Mesenteric fat pad (tissue), 1 donor: ENCODE measurements around the gene EPS15. TPM values are rescaled to one million over a fixed set of nuclear protein-coding genes. Genes with fewer than 3 reads are reported as not detected.
"Not testable (repeated sequence)": the region's sequence is repeated elsewhere in the genome, so short reads cannot be mapped to it uniquely, and the experiment has no call there.

Experiments used
- DNase-seq: peaks from one replicate; pipeline ENCODE4 v3.0.0-alpha.2; 2020; ENCODE audit warnings: low spot score
- total RNA-seq: library from RNA; stranded (reverse); fragmentation: NEBNext Ultra II Directional; extraction: Animal tissue kit (Norgen Biotek cat#: 25700); gene quantifications from one replicate; pipeline ENCODE4 v1.2.1, GENCODE V29; 2021
- donor health status: DM: yes; HTN: yes; CAD: no.

The EPS15 gene
- total RNA-seq, 1 donor from 2014 or later: 98.9 TPM

- DNase-seq: no peak
Observed at GRCh38 chr1:51341876-51342496, 177.1 kb downstream of the EPS15 start.

GRCh38 chr1:51340380-51340779 is 178.7 kb downstream of the EPS15 start:
- DNase-seq: no peak

- DNase-seq: no peak
Observed at GRCh38 chr1:51336711-51337110, 182.4 kb downstream of the EPS15 start.

DNA sequence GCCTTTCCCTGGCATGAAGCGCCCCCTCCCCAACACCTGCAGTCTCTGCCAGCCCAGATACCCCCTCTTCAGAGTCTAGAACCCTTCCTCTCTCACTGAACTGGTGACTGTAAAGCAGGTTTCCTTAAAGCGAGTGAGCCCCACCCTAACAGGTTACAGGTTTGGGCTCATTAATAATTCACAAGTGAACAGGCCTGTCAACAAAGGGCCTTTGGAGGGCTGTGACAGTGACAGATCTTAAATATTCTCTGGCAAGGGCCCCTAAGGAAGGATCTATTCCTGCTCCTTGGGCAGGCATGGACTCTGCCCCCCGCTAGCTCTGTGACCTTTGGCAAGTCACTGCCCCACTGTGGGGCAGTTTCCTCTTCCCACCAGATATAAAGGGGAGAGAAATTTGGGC is 183.1 kb downstream of the EPS15 start:
- no peak for DNase-seq

DNA sequence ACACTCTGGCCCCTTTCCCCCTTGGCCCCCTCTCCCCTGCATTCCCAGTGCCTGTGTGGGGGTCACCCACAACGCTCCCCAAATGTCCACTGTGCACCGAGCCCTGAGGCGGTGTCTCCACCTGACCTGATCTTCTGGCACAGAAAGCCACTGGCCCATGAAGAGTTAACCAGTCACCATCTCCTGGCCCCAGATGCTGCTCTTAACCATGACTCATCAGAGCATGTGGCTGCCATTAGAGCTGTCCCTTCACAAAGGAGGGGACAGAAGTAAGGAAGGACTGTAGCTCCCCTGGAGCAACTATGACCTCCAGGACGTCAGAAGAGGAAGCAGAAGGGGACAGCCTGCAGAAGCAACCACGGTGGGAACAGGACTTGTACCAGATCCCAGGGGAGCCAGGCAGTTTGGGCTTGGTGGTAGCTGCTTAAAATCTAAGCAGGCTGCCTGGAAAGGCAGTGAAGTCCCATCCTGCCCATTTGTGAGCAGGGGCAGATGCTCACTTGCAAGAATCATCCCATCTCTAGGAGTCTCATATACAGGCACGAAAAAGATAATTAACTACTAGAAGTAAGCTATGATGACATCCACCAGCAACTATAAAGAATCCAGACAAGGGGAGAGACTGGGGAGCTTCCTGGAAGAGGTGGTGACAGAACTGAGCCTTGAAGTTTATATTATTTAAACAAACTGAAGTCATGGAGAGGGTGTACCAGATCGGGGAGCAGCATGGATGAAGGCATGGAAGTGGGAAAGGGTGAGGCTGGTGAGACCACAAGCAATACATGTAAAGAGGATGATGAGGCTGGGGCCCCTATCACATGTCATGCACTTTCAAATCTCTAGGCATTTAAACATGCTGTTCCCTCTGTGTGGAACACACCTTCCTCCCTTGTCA is 187.6 kb downstream of the EPS15 start:
- peak; percentile 51 for DNase-seq

GRCh38 chr1:51330331-51331201 is 188.5 kb downstream of the EPS15 start, which contains the start of gene TTC39A:
TTC39A (minus strand) TSS chr1:51330562; CDS start chr1:51330477, 85 bp downstream.
- DNase-seq: peak; percentile 71

DNA sequence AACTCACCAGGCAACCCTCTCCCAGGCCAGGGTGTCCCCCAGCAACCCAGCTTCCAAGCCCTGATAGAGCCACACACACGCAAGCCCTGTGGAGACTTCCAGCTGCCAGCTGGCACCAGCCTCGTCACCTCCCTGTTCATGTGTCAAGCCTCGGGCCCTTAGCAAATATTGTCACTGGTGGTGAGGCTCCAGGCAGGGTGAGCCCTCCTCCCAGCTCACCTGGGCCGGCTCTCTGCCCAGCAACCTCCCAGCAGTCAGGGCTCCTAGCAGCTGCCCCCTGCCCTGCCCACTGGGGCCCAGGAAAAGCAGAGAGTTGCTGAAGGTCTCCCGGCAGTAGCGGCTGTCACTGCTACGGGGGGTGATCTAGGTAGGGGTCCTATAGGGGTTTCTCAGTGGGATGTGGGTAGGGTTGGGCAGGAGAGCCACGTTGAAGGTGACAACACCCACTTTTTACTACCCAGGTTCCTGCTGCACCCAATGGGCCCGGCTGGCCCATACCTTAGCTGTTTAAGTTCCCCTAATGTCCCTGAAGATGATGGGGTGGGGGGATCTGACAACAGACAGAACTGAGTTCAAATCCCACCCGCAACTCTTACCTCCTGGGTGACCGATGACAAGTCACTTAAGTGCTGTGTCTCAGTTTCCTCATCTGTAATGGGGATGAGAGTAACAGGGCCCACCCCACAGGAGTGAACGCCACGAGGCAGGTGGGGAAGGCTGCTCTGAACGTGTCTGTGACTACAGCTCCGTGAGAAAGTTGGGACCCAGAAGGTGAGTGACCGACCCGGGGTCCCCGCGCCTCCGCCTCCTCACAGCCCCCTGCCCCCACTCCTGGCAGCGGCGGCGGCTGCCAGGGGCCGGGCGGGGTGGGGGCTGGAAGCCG is 189.4 kb downstream of the EPS15 start:
- DNase-seq: peak; percentile 83

DNA sequence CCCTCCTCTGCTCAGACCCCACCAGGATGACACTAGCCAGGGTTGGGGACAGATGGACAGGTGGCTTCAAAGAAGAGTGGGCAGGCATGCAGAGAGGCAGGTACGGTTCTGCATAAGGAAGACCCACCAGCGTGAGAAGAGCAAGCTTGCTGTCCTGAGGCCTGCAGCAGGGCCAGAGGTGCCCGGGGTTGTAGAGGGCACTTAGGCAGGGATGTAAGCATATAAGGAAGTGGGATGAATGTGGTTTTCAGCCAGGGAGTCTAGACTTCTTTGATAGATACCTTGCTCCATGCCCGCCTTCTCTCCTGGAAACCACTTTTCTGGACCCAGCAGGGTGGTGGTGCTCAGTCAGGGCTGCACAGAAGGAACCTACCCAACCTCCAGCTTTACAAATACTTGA is 190.1 kb downstream of the EPS15 start:
- peak; percentile 69 for DNase-seq

DNA sequence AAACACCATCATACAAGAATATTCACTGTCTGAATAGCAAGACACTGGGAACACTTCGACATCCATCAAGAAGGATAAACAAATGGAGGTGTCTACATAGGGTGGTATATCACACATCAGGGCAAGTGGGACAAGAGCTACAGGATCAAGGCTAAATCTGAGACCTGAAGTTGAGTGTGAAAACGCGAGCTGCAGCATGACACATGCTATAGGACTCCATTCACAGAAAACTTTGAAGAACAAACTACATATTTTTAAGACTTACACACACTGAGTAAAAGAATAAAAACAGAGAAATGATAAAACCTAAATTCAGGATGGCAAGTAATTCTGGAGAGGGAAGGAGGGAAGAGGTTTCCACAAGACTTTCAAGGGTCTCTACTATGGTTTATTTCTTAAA is 190.8 kb downstream of the EPS15 start:
- DNase-seq: peak; percentile 1

GRCh38 chr1:51327386-51327785 is 191.7 kb downstream of the EPS15 start:
- no peak for DNase-seq

GRCh38 chr1:51326839-51327238 is 192.2 kb downstream of the EPS15 start:
- DNase-seq: no peak

GRCh38 chr1:51325878-51326755 is 192.9 kb downstream of the EPS15 start:
- DNase-seq: no peak

DNA sequence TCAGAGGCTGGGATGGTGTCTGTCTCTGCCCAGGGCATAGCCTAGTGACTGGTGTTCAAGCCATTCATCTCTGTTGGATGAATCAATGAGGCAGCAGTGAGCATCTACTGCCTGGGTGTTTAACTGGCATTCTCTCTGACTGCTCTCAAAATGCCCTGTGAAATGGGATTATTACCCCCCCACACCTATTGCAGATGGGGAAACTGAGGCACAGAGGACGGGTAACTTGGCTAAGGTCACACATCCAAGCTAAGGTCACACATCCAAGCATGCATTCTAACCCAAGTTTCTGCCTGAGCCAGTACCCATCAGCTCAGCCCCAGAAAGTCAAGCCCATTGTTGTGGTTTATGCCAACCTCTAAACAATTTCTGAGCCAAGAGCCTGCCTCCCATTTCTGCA is 193.7 kb downstream of the EPS15 start:
- no peak for DNase-seq

DNA sequence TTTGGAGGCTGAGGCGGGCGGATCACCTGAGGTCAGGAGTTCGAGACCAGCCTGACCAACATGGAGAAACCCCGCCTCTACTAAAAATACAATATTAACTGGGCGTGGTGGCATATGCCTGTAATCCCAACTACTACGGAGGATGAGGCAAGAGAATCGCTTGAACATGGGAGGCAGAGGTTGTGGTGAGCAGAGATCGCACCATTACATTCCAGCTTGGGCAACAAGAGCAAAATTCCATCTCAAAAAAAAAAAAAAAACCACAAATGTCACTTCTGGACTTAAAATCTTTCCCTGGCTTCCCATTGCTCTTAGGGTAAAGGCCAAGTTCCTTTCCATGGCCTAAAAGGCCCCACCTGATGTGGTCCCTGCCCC is 194.1 kb downstream of the EPS15 start:
- not testable (repeated sequence) for DNase-seq

DNA sequence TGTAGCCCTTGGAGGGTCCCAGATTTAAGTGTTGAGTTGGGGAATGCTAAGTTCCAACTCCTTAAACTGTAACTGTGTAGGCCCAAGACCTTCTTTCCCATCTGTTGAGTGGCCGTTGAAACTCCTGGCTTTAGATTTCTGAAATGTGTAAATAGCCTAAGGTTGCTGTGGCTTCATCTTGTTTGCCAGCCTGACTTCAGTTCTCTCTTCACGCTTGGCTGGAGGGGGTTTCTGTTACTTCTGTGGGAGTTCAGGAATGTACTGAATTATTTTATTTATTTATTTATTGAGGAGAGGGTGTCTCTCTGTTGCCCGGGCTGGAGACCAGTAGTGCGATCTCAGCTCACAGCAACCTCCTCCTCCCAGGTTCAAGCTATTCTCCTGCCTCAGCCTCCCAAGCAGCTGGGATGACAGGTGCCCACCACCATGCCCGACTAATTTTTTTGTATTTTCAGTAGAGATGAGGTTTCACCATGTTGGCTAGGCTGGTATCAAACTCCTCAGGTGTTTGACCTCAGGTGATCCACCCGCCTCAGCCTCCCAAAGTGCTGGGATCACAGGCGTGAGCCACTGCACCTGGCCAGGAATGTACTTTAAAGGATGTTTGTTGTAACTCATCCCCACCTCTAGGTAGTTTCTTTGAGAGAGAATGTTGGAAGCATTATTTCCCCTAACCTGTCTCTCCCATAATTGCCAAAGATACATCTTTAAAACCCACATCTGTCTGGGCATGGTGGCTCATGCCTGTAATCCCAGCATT is 194.6 kb downstream of the EPS15 start:
- DNase-seq: no peak

DNA sequence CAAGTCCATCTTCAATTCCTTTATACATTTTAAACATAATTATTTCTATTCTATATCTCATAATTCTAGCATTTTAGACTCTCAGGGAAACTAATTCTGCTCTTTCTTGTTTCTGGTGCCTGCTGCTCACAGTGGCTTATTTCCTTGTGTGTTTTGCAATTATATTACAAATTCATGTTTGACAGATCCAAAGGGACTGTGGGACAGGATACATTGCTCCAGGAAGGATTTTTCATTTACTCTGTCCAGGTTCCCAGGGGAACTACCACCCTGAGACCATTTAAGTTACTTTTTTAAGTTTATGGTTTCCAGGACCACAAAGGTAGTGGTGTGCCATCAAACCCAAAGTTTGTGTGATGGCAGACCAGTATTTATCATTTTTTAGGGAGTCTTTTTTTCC is 195.3 kb downstream of the EPS15 start:
- DNase-seq: no peak

- no peak for DNase-seq
Observed at GRCh38 chr1:51322417-51323101, 196.5 kb downstream of the EPS15 start.

DNA sequence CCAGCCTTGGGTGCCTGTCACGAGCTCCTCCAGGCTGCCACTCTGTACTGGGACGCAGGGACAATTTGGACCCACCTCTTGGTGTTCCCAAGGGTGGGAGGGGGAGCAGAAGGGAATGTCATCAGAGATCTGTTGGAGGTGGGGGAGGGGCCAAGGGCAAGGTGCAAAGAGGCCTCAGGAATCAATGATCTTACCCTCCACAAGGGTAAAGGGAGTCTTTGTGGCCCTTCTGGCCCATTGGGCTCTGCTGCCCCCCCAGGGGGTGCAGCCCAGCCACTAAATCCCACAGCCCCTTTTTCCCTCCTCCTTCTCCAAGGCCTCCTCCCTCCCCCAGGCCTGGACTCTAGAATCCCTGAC is 197.2 kb downstream of the EPS15 start:
- no peak for DNase-seq
